ENCODE results near the gene DCUN1D5.

DCUN1D5 gene

GRCh38 chr11:103091801-103092524, at the start of gene DCUN1D5:
Gene DCUN1D5 (minus strand): TSS chr11:103092160. CDS start chr11:103091872, 288 bp downstream.
- DNase-seq, result peak; percentile 97

- no peak for DNase-seq
These were observed 33.5 kb upstream of the DCUN1D5 start for GRCh38 chr11:103125462-103125861.

- DNase-seq, result no peak
These were observed 22.9 kb upstream of the DCUN1D5 start for GRCh38 chr11:103114836-103115235.

GRCh38 chr11:103112364-103112763, 20.4 kb upstream of the DCUN1D5 start:
- DNase-seq, result no peak

- no peak for DNase-seq
These were observed 19.4 kb upstream of the DCUN1D5 start for GRCh38 chr11:103111400-103111799.

GRCh38 chr11:103110391-103110790, 18.4 kb upstream of the DCUN1D5 start:
- DNase-seq, result no peak

- peak; percentile 55 for DNase-seq
These were observed 17.9 kb upstream of the DCUN1D5 start for GRCh38 chr11:103109818-103110388.

GRCh38 chr11:103108933-103109817, 17.2 kb upstream of the DCUN1D5 start, which contains the start of gene DYNC2H1:
Gene DYNC2H1 (plus strand): TSS chr11:103109426. CDS start chr11:103109575, 149 bp downstream.
- peak; percentile 92 for DNase-seq

GRCh38 chr11:103097279-103097678, 5.3 kb upstream of the DCUN1D5 start:
- DNase-seq, result no peak

- DNase-seq, result peak; percentile 80
These were observed 728 bp downstream of the DCUN1D5 start for GRCh38 chr11:103091064-103091800.

GRCh38 chr11:103086461-103086860, 5.5 kb downstream of the DCUN1D5 start:
- no peak for DNase-seq

- no peak for DNase-seq
These were observed 6.1 kb downstream of the DCUN1D5 start for GRCh38 chr11:103085758-103086365.

- DNase-seq, result no peak
These were observed 12.1 kb downstream of the DCUN1D5 start for GRCh38 chr11:103079833-103080232.

- no peak for DNase-seq
These were observed 13.2 kb downstream of the DCUN1D5 start for GRCh38 chr11:103078710-103079109.

- no peak for DNase-seq
These were observed 14.4 kb downstream of the DCUN1D5 start for GRCh38 chr11:103077554-103077953.

- no peak for DNase-seq
These were observed 15.6 kb downstream of the DCUN1D5 start for GRCh38 chr11:103076361-103076760.

- DNase-seq, result no peak
These were observed 21.0 kb downstream of the DCUN1D5 start for GRCh38 chr11:103071008-103071407.

- no peak for DNase-seq
These were observed 21.8 kb downstream of the DCUN1D5 start for GRCh38 chr11:103070142-103070541.

GRCh38 chr11:103069367-103069766, 22.6 kb downstream of the DCUN1D5 start:
- no peak for DNase-seq

- no peak for DNase-seq
These were observed 24.8 kb downstream of the DCUN1D5 start for GRCh38 chr11:103067118-103067517.

- DNase-seq, result no peak
These were observed 30.3 kb downstream of the DCUN1D5 start for GRCh38 chr11:103061656-103062055.

- DNase-seq, result no peak
These were observed 36.6 kb downstream of the DCUN1D5 start for GRCh38 chr11:103055221-103055890.

Data from activated CD8-positive, alpha-beta memory T cell treated with anti-CD3 and anti-CD28 coated beads, Interleukin-2, amount 50 U/mL, for 48 hours (primary cell).